ENCODE data around the gene F2RL3. TPM values are rescaled to one million over a fixed set of nuclear protein-coding genes. Genes with fewer than 3 reads are reported as not detected.

The F2RL3 gene
- total RNA-seq, 2 donors from 2014 or later = 4.9 to 5.4 TPM

DNA sequence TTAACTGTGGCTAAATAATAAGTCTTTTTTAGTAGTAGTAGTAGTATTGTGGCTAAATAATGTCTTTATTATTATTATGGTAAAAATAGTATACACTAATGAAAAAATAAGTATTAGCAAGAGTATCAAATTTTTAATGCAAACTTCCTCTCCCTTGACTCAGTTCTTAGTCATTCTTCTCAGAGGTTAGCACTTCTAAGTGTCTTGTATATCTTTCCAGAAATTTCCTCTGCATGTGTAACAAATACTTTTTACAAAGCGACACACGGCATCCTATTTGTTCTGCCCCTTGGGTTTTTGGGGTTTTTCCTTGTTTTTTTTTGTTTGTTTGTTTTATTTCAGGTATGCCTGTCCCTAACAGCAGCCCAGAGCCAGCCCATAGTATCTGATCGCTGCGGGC, 38.7 kb upstream of the F2RL3 start:
- TF ChIP-seq, protein P1, sequence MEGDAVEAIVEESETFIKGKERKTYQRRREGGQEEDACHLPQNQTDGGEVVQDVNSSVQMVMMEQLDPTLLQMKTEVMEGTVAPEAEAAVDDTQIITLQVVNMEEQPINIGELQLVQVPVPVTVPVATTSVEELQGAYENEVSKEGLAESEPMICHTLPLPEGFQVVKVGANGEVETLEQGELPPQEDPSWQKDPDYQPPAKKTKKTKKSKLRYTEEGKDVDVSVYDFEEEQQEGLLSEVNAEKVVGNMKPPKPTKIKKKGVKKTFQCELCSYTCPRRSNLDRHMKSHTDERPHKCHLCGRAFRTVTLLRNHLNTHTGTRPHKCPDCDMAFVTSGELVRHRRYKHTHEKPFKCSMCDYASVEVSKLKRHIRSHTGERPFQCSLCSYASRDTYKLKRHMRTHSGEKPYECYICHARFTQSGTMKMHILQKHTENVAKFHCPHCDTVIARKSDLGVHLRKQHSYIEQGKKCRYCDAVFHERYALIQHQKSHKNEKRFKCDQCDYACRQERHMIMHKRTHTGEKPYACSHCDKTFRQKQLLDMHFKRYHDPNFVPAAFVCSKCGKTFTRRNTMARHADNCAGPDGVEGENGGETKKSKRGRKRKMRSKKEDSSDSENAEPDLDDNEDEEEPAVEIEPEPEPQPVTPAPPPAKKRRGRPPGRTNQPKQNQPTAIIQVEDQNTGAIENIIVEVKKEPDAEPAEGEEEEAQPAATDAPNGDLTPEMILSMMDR (IDR thresholded peaks at IDR 0.05) = no peak
- no peak for ATAC-seq (ENCODE audit: insufficient number of reproducible peaks, low FRiP score, low read depth)
- DNase-seq (ENCODE audit: low spot score) = no peak
- Histone ChIP-seq H3K9me3 (no peaks in the 10 kb centered on the region), H3K27ac (no peak overlapping the region), H3K4me3 (no peak overlapping the region), H3K36me3 (peaks cover 65% of the 10 kb centered on the region), H3K27me3 (replicated peaks; ENCODE audit: insufficient read depth) (no peaks in the 10 kb centered on the region), H3K4me1 (ENCODE audit: control insufficient read depth in 1 of 2, low read depth in 2 of 2) (no peaks in the 10 kb centered on the region)

DNA sequence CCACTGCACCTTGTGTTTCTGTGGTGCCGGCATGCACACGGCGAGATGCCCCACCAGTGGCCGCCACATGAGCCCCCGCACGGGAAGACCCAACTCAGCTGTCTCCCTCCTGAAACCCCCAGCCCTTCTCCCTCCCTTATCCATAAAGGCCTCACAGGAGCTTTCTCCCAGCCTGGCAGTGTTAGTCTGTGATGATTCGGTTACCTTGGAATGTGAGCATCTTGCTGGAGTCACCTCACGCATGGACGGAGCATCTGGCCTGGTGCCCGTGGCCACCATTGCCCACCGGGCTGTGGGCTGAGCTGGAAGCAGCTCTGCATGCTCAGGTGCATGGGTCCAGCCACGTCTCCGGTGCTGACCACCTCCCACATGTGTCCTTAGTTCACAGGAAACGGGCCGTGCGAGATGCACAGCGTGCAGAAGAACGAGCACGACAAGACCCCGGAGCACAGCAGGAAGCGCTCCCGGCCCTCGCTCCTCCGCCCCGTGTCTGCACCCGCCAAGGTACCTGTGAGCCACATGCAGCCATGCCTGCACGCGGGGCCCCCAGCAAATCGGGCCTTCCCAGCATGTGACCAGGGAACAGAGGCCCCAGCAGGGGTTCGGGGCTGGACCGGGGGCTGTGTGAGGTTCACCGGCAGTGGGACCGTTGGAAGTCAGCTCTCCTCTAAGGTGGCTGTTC, 37.6 kb upstream of the F2RL3 start:
- no peaks in the 10 kb centered on the region for H3K9me3 ChIP-seq

DNA sequence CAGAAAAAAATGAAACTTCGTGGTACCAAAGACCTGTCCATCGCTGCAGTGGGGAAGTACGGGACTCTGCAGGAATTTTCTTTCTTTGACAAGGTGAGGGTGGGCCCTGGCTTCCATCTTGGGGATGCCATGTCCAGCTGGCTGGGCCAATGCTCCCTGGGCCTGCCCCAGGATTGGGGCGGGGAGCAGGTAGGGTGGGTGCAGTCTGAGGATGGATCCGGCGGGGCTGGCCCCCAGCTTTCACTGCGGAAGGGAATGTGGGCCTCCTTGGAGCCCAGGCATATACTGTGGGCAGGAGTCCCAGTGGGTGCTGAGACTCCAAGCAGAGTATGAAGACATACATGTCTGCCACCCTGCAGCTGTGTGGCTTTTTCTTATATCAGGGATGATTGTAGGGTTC, 35.7 kb upstream of the F2RL3 start:
- Histone ChIP-seq H3K27me3 (replicated peaks; ENCODE audit: insufficient read depth) (no peaks in the 10 kb centered on the region), H3K4me1 (ENCODE audit: control insufficient read depth in 1 of 2, low read depth in 2 of 2) (no peaks in the 10 kb centered on the region), H3K4me3 (no peak overlapping the region), H3K27ac (no peak overlapping the region), H3K36me3 (peaks cover 43% of the 10 kb centered on the region), H3K9me3 (no peaks in the 10 kb centered on the region)
- ATAC-seq (ENCODE audit: insufficient number of reproducible peaks, low FRiP score, low read depth) (no peak), DNase-seq (ENCODE audit: low spot score) (no peak)
- TF ChIP-seq, protein P1 (IDR thresholded peaks at IDR 0.05) = no peak

More for the DNA sequence above, 37.6 kb upstream of the F2RL3 start:
- Histone ChIP-seq H3K4me1 (ENCODE audit: control insufficient read depth in 1 of 2, low read depth in 2 of 2) (no peaks in the 10 kb centered on the region), H3K27me3 (replicated peaks; ENCODE audit: insufficient read depth) (no peaks in the 10 kb centered on the region), H3K36me3 (peaks cover 56% of the 10 kb centered on the region), H3K4me3 (no peak overlapping the region), H3K27ac (no peak overlapping the region)
- DNase-seq (ENCODE audit: low spot score) (no peak), ATAC-seq (ENCODE audit: insufficient number of reproducible peaks, low FRiP score, low read depth) (no peak)
- TF ChIP-seq, protein P1 (IDR thresholded peaks at IDR 0.05) = no peak

DNA sequence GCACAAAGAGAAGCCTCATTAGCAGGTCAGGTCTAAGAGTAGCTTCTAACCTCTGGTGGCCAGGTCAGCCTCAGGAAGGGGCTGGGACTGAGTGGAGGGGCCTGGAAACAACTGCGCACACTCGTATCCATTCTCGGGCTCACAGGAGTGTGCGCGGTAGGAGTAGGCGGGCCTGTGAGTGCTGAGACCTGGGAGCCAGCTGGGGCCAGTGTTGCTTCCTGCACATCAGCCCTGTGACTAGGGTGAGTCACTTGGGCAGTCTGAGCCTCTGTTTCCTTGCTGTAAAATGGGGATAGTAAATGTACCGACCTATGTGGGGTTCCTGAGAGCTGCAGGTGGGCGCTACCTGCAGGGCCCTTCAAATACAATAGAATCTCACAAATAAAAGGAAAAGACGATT, 32.7 kb upstream of the F2RL3 start:
- H3K36me3 ChIP-seq = peaks cover 36% of the 10 kb centered on the region
- no peaks in the 10 kb centered on the region for H3K9me3 ChIP-seq

DNA sequence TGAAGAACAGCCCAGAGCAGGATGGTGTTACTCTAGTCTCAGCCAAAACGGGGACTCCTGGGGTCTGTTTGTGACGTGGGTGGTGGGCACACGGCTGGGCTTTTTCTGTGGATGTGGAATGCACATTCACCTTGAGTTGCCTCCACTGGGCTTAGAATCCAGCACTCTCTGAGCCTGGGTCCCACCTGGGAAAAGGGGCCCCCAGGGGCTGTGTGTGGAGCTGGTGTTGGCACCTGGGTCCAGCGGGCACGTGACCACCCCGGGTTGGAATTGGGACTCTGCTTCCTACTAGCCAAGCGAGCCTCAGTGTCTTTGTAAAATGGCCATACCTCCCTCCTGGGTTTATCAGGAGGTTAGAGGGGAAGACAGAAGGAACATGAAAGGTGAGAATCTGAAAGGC, 29.2 kb upstream of the F2RL3 start:
- Histone ChIP-seq H3K27me3 (replicated peaks; ENCODE audit: insufficient read depth) (no peaks in the 10 kb centered on the region), H3K4me1 (ENCODE audit: control insufficient read depth in 1 of 2, low read depth in 2 of 2) (no peaks in the 10 kb centered on the region), H3K36me3 (peaks cover 23% of the 10 kb centered on the region), H3K27ac (no peak overlapping the region), H3K4me3 (no peak overlapping the region), H3K9me3 (no peaks in the 10 kb centered on the region)
- ATAC-seq (ENCODE audit: insufficient number of reproducible peaks, low FRiP score, low read depth) (no peak), DNase-seq (ENCODE audit: low spot score) (no peak)
- TF ChIP-seq, protein P1 (IDR thresholded peaks at IDR 0.05) = no peak

More for the DNA sequence above, 32.7 kb upstream of the F2RL3 start:
- DNase-seq (ENCODE audit: low spot score) = no peak
- ATAC-seq (ENCODE audit: insufficient number of reproducible peaks, low FRiP score, low read depth) = no peak
- TF ChIP-seq, protein P1 (IDR thresholded peaks at IDR 0.05) = no peak
- Histone ChIP-seq H3K27me3 (replicated peaks; ENCODE audit: insufficient read depth) (no peaks in the 10 kb centered on the region), H3K4me3 (no peak overlapping the region), H3K4me1 (ENCODE audit: control insufficient read depth in 1 of 2, low read depth in 2 of 2) (no peaks in the 10 kb centered on the region), H3K27ac (no peak overlapping the region)
